ENCODE results near the gene KHSRP. TPM values are rescaled to one million over a fixed set of nuclear protein-coding genes. Genes with fewer than 3 reads are reported as not detected.
A peak's percentile ranks its signal among the peaks of the same experiment; 100 is the strongest.

The KHSRP gene
- total RNA-seq, result 100 to 1,000 TPM; 513 to 596 (median 530) TPM

DNA sequence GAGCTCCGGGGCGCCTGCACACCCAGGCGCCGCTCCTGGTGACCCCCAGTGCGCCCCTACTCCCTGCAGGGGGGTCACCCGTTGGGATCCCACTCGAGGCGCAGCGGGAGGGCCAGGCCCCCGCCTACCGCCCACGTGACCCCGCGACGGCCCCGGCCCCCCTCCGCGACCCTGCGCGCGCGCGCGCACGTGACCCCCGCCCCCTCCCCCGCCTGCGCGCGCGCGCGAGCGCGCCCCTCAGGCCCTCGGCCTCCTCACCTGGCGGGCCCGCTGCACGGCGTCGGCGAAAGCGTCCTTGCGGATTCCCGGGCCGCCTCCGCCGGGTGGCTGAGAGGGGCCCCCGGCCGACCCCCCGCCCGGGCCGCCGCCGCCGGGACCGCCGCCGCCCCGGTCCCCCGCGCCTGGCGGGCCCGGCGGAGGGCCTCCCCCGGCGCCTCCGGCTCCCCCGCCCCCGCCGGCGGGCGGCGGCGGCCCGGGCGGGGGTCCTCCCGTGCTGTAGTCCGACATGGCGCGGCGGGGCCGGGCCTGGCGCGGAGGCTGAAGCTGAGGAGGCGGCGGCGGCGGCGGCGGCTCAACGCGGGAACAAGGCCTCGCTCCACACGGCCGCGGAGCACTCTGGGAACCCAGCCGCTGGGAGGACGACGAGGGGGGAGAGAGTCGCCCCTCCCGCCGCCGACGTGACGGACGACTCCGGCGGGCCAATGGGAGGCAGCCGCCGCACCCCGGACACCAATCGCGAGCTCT lies at the start of gene KHSRP:
TSS of gene KHSRP (minus strand) at position 617 of the 744 bp plus-strand sequence. CDS start at position 507, 110 bp downstream.
- Mint-ChIP-seq H3K4me1 (ENCODE audit: low read depth) (peaks cover 33% of the 10 kb centered on the region), H3K36me3 (ENCODE audit: insufficient read depth) (peaks cover 20% of the 10 kb centered on the region), H3K27me3 (ENCODE audit: low read depth) (no peaks in the 10 kb centered on the region), H3K9me3 (no peaks in the 10 kb centered on the region), H3K4me3 (peak within 1 kb of the TSS; percentile 94)
- peak; percentile 48 for DNase-seq
- no peak for ATAC-seq

GRCh38 chr19:6473647-6474046 lies 49.0 kb upstream of the KHSRP start:
- DNase-seq (no peak), ATAC-seq (no peak)
- no peaks in the 10 kb centered on the region for H3K4me1 Mint-ChIP-seq (ENCODE audit: low read depth)
- no peak overlapping the region for H3K4me3 Mint-ChIP-seq
- H3K9me3 Mint-ChIP-seq, result no peaks in the 10 kb centered on the region
- no peaks in the 10 kb centered on the region for H3K27me3 Mint-ChIP-seq (ENCODE audit: low read depth)
- peaks cover 15% of the 10 kb centered on the region for H3K36me3 Mint-ChIP-seq (ENCODE audit: insufficient read depth)

DNA sequence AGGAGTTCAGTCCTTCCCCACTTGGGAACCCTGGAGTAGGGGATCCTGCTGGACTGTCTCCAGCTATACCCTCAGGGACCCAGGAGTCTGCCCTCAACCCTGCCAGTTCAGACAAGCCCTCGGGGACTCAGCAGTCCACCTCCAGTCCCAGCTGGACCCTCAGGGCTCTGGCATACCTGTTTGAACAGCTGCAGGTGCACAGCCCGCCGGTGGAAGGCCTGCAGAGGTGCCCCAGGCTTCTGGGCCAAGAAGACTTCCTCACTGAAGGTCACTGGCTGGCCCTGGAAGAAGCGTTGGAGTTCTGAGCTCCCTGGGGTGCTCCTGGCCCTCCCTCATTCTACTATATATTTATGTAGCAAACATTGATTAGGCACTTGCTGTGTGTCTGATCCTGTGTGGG lies 48.1 kb upstream of the KHSRP start:
- Mint-ChIP-seq H3K36me3 (ENCODE audit: insufficient read depth) (peaks cover 19% of the 10 kb centered on the region), H3K4me3 (no peak overlapping the region), H3K27me3 (ENCODE audit: low read depth) (no peaks in the 10 kb centered on the region), H3K9me3 (no peaks in the 10 kb centered on the region), H3K4me1 (ENCODE audit: low read depth) (no peaks in the 10 kb centered on the region)
- DNase-seq, result no peak
- ATAC-seq, result no peak

- ATAC-seq (no peak), DNase-seq (no peak)
- Mint-ChIP-seq H3K4me1 (ENCODE audit: low read depth) (no peaks in the 10 kb centered on the region), H3K27me3 (ENCODE audit: low read depth) (no peaks in the 10 kb centered on the region), H3K36me3 (ENCODE audit: insufficient read depth) (peaks cover 21% of the 10 kb centered on the region), H3K9me3 (no peaks in the 10 kb centered on the region), H3K4me3 (no peak overlapping the region)
Observed at GRCh38 chr19:6471076-6471475, 46.5 kb upstream of the KHSRP start.

DNA sequence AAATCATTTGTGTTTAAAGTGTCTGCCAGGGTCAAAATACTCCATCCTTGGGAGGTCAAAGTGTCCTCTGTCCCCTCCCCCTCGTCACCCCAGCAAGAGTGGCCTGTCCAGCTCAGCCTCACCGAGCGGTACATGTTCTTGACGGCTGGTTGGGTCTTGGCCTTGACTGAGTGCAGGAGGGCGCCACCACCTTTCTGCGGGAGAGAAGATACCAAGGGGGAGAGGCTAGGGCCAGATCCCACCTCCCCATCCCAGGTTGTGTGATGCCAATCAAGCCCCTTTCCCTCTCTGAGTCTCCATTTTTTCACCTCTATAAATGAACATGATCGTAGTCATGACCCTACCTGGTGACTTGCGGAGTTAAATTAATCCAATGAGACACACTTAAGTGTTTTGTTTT lies 45.6 kb upstream of the KHSRP start:
- H3K9me3 Mint-ChIP-seq, result no peaks in the 10 kb centered on the region
- peaks cover 19% of the 10 kb centered on the region for H3K36me3 Mint-ChIP-seq (ENCODE audit: insufficient read depth)
- ATAC-seq (no peak), DNase-seq (no peak)
- peaks cover 2% of the 10 kb centered on the region for H3K4me1 Mint-ChIP-seq (ENCODE audit: low read depth)
- H3K4me3 Mint-ChIP-seq, result no peak overlapping the region
- H3K27me3 Mint-ChIP-seq (ENCODE audit: low read depth), result no peaks in the 10 kb centered on the region

GRCh38 chr19:6467384-6467783 lies 42.8 kb upstream of the KHSRP start:
- DNase-seq, result no peak
- Mint-ChIP-seq H3K27me3 (ENCODE audit: low read depth) (peaks cover 4% of the 10 kb centered on the region), H3K4me1 (ENCODE audit: low read depth) (peaks cover 11% of the 10 kb centered on the region), H3K36me3 (ENCODE audit: insufficient read depth) (peaks cover 17% of the 10 kb centered on the region), H3K9me3 (no peaks in the 10 kb centered on the region), H3K4me3 (no peak overlapping the region)
- ATAC-seq, result no peak

DNA sequence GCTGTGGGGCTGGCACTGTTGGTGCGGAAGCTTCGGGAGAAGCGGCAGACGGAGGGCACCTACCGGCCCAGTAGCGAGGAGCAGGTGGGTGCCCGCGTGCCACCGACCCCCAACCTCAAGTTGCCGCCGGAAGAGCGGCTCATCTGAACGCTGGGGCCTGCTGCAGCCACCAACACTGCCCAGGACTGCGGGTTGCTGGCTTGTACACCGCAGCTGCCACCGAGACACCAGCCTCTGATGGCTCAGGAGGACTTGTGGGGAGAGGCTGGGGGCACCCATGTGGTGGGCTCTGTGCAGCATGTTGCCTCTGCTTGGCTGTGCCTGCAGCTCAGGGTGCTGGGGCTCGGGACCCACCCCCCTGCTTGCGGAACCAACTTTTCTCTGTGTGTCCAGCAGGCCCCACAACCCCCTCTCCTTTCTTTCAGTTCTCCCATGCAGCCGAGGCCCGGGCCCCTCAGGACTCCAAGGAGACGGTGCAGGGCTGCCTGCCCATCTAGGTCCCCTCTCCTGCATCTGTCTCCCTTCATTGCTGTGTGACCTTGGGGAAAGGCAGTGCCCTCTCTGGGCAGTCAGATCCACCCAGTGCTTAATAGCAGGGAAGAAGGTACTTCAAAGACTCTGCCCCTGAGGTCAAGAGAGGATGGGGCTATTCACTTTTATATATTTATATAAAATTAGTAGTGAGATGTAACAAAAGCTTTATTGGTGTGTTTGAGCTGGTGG lies 42.1 kb upstream of the KHSRP start:
- H3K27me3 Mint-ChIP-seq (ENCODE audit: low read depth), result peaks cover 4% of the 10 kb centered on the region
- peaks cover 17% of the 10 kb centered on the region for H3K36me3 Mint-ChIP-seq (ENCODE audit: insufficient read depth)
- H3K4me1 Mint-ChIP-seq (ENCODE audit: low read depth), result peaks cover 14% of the 10 kb centered on the region

GRCh38 chr19:6465663-6466062 lies 41.1 kb upstream of the KHSRP start:
- no peak for DNase-seq
- Mint-ChIP-seq H3K4me3 (no peak overlapping the region), H3K27me3 (ENCODE audit: low read depth) (peaks cover 4% of the 10 kb centered on the region), H3K4me1 (ENCODE audit: low read depth) (peaks cover 14% of the 10 kb centered on the region), H3K36me3 (ENCODE audit: insufficient read depth) (peaks cover 14% of the 10 kb centered on the region), H3K9me3 (no peaks in the 10 kb centered on the region)
- ATAC-seq, result no peak

More for the DNA sequence above, 42.1 kb upstream of the KHSRP start:
- DNase-seq, result no peak
- Mint-ChIP-seq H3K4me3 (no peak overlapping the region), H3K9me3 (no peaks in the 10 kb centered on the region)
- ATAC-seq, result no peak

DNA sequence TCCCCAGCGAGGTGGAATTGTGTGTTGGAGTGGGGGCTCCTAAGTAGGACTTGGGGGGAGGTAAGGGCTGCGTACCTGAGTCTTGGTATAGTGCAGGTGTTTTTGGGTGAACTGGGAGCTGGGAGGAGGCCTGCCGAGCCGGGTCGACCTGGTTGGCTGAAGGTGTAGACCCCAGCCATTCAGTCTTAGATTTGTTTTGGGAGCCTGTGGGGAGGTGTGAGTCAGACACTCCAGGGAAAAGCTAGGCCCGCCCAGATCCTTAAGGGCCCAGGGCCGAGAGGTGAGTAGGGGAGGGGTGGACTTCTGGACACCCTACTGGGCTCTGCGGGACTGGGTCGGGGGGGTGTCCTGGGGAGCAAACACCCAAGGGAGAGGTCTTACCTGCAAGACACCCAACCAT lies 40.4 kb upstream of the KHSRP start:
- Mint-ChIP-seq H3K4me3 (peak overlapping the region; percentile 37), H3K27me3 (ENCODE audit: low read depth) (peaks cover 4% of the 10 kb centered on the region), H3K36me3 (ENCODE audit: insufficient read depth) (peaks cover 11% of the 10 kb centered on the region), H3K4me1 (ENCODE audit: low read depth) (peaks cover 17% of the 10 kb centered on the region), H3K9me3 (no peaks in the 10 kb centered on the region)
- DNase-seq, result no peak
- ATAC-seq, result no peak

- ATAC-seq, result no peak
- peak within 1 kb of the TSS; percentile 53 for H3K4me3 Mint-ChIP-seq
- H3K9me3 Mint-ChIP-seq, result no peaks in the 10 kb centered on the region
- peaks cover 20% of the 10 kb centered on the region for H3K4me1 Mint-ChIP-seq (ENCODE audit: low read depth)
- H3K27me3 Mint-ChIP-seq (ENCODE audit: low read depth), result peaks cover 4% of the 10 kb centered on the region
- peaks cover 6% of the 10 kb centered on the region for H3K36me3 Mint-ChIP-seq (ENCODE audit: insufficient read depth)
- DNase-seq, result peak; percentile 59
Observed at GRCh38 chr19:6464070-6464873, 39.7 kb upstream of the KHSRP start, which contains the start of gene CRB3. Gene CRB3 (plus strand): TSS chr19:6464271. CDS start chr19:6464702, 431 bp downstream.

GRCh38 chr19:6460099-6460884 lies 35.7 kb upstream of the KHSRP start:
- H3K36me3 Mint-ChIP-seq (ENCODE audit: insufficient read depth), result peaks cover 12% of the 10 kb centered on the region
- peaks cover 25% of the 10 kb centered on the region for H3K4me1 Mint-ChIP-seq (ENCODE audit: low read depth)
- DNase-seq, result peak; percentile 95
- peak overlapping the region; percentile 89 for H3K4me3 Mint-ChIP-seq
- peaks cover 4% of the 10 kb centered on the region for H3K27me3 Mint-ChIP-seq (ENCODE audit: low read depth)
- peak; percentile 85 to 86 for ATAC-seq
- no peaks in the 10 kb centered on the region for H3K9me3 Mint-ChIP-seq

DNA sequence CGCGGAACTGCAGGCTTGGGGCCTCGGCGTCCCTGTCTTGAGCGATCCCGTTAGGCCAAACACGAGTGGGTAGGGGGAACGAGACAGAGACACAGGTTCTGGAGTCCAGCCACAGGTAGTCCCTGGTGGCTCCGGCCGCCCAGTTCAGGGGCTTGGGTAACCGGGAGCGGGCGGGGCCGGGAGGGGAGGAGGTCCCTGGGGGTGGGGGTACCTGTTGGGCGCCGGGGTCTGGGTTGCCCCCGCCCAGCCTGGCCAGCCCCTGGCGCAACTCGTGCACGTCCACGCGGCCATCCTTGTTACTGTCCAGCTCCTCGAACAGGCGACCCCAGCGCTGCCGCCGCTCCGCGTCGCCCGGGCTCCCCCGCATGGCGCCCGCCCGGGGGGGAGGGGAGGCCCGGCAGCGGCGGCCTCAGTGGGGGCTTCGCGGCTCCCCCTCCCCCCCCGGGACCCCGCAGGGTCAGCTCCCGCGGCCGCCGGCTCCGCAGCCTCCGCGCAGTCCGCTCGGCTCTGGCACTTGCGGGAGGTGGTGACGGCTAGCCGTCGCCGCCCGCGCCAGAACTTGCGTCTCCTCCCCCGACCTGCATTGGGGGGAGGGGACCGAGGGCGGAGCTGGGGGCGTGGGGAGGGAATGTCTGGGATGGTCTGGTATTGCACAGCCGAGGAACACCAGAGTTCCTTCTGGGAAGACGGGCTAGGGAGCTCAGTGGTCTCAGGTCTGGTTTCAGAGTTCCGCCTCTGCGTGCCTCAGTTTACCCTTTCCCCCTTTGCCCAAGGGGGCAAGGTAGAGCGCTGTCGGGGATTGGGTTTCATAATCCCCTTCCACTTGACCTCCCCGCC lies 34.9 kb upstream of the KHSRP start, which contains the start of gene SLC25A23:
TSS of gene SLC25A23 (minus strand) at position 531 of the 837 bp plus-strand sequence. CDS start at position 367, 164 bp downstream.
- Mint-ChIP-seq H3K9me3 (no peaks in the 10 kb centered on the region), H3K4me3 (peak within 1 kb of the TSS; percentile 89), H3K27me3 (ENCODE audit: low read depth) (no peaks in the 10 kb centered on the region), H3K4me1 (ENCODE audit: low read depth) (peaks cover 20% of the 10 kb centered on the region), H3K36me3 (ENCODE audit: insufficient read depth) (peaks cover 20% of the 10 kb centered on the region)
- DNase-seq, result peak; percentile 49
- peak; percentile 27 to 29 for ATAC-seq

Data from activated T-cell treated with anti-CD3 and anti-CD28 coated beads, Interleukin-2, amount 50 U/mL, for 4 hours (primary cell).